HepG2 (cell line): ENCODE measurements around the gene MTA1. TPM values are rescaled to one million over a fixed set of nuclear protein-coding genes. Genes with fewer than 3 reads are reported as not detected.

Source experiments
- FOXJ3 ChIP-seq: sonication (generic); formaldehyde crosslinking; IDR thresholded peaks from 2 replicates; pipeline ENCODE4 v1.4.0; 2020; ENCODE audit warnings: missing genetic modification reagents, mild to moderate bottlenecking, borderline replicate concordance
- GZF1 ChIP-seq: sonication (generic); formaldehyde crosslinking; IDR thresholded peaks from 2 replicates; pipeline ENCODE4 v1.5.1; 2020; ENCODE audit warnings: mild to moderate bottlenecking, missing genetic modification reagents
- MAZ ChIP-seq, 2 experiments: sonication (generic) in 1 of 2; formaldehyde crosslinking in 1 of 2; IDR thresholded peaks; 2 replicates each; pipeline versions ENCODE4 v1.5.0 to v1.6.1; 2012 to 2020; ENCODE audit warnings: low read depth in 2 of 2, mild to moderate bottlenecking in 2 of 2, borderline replicate concordance in 1 of 2, improper control_type of control experiment in 1 of 2, low read length in 1 of 2, missing genetic modification reagents in 1 of 2, moderate library complexity in 1 of 2
- MEIS2 ChIP-seq: sonication (generic); formaldehyde crosslinking; IDR thresholded peaks from 2 replicates; pipeline ENCODE4 v1.9.0; 2021; ENCODE audit warnings: mild to moderate bottlenecking, missing genetic modification reagents
- NPAS2 ChIP-seq: sonication (generic); formaldehyde crosslinking; IDR thresholded peaks from 2 replicates; pipeline ENCODE4 v1.8.0; 2022; ENCODE audit warnings: mild to moderate bottlenecking, missing genetic modification reagents, borderline replicate concordance
- NR1H2 ChIP-seq: sonication (generic); formaldehyde crosslinking; IDR thresholded peaks from 2 replicates; pipeline ENCODE4 v1.8.1; 2022; ENCODE audit warnings: low read depth, missing genetic modification reagents, borderline replicate concordance
- SKI ChIP-seq: fragments of 450-650 bp; IDR thresholded peaks from one replicate; pipeline ENCODE4 v1.6.1; 2018; ENCODE audit warnings: mild to moderate bottlenecking; ENCODE audit not compliant: partially characterized antibody
- SNAI1 ChIP-seq: sonication (generic); formaldehyde crosslinking; IDR thresholded peaks from 2 replicates; pipeline ENCODE4 v1.5.0; 2020; ENCODE audit warnings: mild to moderate bottlenecking, missing genetic modification reagents, borderline replicate concordance
- ZNF318 ChIP-seq: sonication (generic); formaldehyde crosslinking; IDR thresholded peaks from 2 replicates; pipeline ENCODE4 v1.4.0; 2020; ENCODE audit warnings: mild to moderate bottlenecking, missing genetic modification reagents
- ZNF335 ChIP-seq: sonication (generic); formaldehyde crosslinking; IDR thresholded peaks from 2 replicates; pipeline ENCODE4 v1.4.0; 2020; ENCODE audit warnings: missing genetic modification reagents
- ZNF546 ChIP-seq: sonication (generic); formaldehyde crosslinking; conservative IDR thresholded peaks from 2 replicates; pipeline ENCODE4 v1.8.1; 2023; ENCODE audit warnings: mild to moderate bottlenecking, missing genetic modification reagents
- ZNF749 ChIP-seq: sonication (generic); formaldehyde crosslinking; IDR thresholded peaks from 2 replicates; pipeline ENCODE4 v1.8.0; 2022; ENCODE audit warnings: mild to moderate bottlenecking, missing genetic modification reagents, moderate library complexity, borderline replicate concordance
- polyA plus RNA-seq, 8 experiments: library from polyadenylated mRNA; depleted of rRNA in 3 of 8; stranded (reverse) in 7 of 8; unstranded in 1 of 8; fragments of >200 nt; fragmentation: Illumina TruSeq in 4 of 8; extraction: Trizol in 4 of 8; gene quantifications; 2 replicates each; pipeline versions ENCODE4 v1.2.1 to v1.2.3, GENCODE V29; 2011 to 2016; ENCODE audit warnings: low read depth in 4 of 8, missing spikeins in 1 of 8, mixed read lengths in 1 of 8; ENCODE audit not compliant: insufficient read depth in 1 of 8
- total RNA-seq, 5 experiments: library from RNA; depleted of rRNA; stranded (reverse); fragments of >200 nt; fragmentation: Illumina TruSeq; extraction: Trizol; gene quantifications; 2 replicates each; pipeline ENCODE4 v1.2.3, GENCODE V29; 2016; ENCODE audit warnings: low read depth in 1 of 5
- TF ChIP-seq, protein P1 (sequence below): sonication (generic); formaldehyde crosslinking; IDR thresholded peaks from 2 replicates; pipeline ENCODE4 v1.4.0; 2020; ENCODE audit warnings: mild to moderate bottlenecking, low read depth, missing genetic modification reagents

Gene MTA1
- total and polyA plus RNA-seq, 2 of the 13 experiments (the other 11 are each of a cell fraction or from before 2014, with no cell fraction given): 35.2 to 85.8 TPM

GRCh38 chr14:105490572-105491365, 71.1 kb downstream of the MTA1 start, which contains the start of gene TEDC1 (continued):
- TF ChIP-seq, protein P1, sequence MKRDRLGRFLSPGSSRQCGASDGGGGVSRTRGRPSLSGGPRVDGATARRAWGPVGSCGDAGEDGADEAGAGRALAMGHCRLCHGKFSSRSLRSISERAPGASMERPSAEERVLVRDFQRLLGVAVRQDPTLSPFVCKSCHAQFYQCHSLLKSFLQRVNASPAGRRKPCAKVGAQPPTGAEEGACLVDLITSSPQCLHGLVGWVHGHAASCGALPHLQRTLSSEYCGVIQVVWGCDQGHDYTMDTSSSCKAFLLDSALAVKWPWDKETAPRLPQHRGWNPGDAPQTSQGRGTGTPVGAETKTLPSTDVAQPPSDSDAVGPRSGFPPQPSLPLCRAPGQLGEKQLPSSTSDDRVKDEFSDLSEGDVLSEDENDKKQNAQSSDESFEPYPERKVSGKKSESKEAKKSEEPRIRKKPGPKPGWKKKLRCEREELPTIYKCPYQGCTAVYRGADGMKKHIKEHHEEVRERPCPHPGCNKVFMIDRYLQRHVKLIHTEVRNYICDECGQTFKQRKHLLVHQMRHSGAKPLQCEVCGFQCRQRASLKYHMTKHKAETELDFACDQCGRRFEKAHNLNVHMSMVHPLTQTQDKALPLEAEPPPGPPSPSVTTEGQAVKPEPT (CRISPR knock-in tag): peak; percentile 53; the same call in 1 of the 2 replicates
- TF ChIP-seq FOXJ3 (CRISPR knock-in tag) (peak; percentile 76), NPAS2 (CRISPR knock-in tag) (no peak), GZF1 (no peak), ZNF546 (no peak), ZNF335 (CRISPR knock-in tag) (0 out of 2 replicates have a peak, but pooled peaks have one; percentile 48), NR1H2 (CRISPR knock-in tag) (no peak), ZNF318 (CRISPR knock-in tag) (peak; percentile 96; the same call in 1 of the 2 replicates), MAZ (IDR thresholded peaks at IDR 0.05; ENCODE audit: borderline replicate concordance, low read depth, low read length) (peak; percentile 85), MAZ (CRISPR knock-in tag; IDR thresholded peaks at IDR 0.05; ENCODE audit: low read depth) (peak; percentile 92), ZNF749 (CRISPR knock-in tag) (no peak), SKI (peak; percentile 92), MEIS2 (CRISPR knock-in tag) (peak; percentile 29; the same call in 1 of the 2 replicates), SNAI1 (CRISPR knock-in tag) (no peak)
